MM.1S (cell line): ENCODE results near the gene INSM2.

ENCODE experiments used
- EZH2 ChIP-seq: fragments of 300-600 bp; sonication (generic); optimal IDR thresholded peaks from 2 replicates; pipeline ENCODE3; 2017; ENCODE audit warnings: low read depth, mild to moderate bottlenecking, antibody characterized with exemption, low read length, mixed read lengths
- TF ChIP-seq, protein P1 (sequence below): fragments of 300-600 bp; sonication (generic); IDR thresholded peaks from 2 replicates; pipeline ENCODE4 v1.5.1; 2016; ENCODE audit warnings: antibody characterized with exemption, low read length, mixed read lengths

- TF ChIP-seq, protein P1, sequence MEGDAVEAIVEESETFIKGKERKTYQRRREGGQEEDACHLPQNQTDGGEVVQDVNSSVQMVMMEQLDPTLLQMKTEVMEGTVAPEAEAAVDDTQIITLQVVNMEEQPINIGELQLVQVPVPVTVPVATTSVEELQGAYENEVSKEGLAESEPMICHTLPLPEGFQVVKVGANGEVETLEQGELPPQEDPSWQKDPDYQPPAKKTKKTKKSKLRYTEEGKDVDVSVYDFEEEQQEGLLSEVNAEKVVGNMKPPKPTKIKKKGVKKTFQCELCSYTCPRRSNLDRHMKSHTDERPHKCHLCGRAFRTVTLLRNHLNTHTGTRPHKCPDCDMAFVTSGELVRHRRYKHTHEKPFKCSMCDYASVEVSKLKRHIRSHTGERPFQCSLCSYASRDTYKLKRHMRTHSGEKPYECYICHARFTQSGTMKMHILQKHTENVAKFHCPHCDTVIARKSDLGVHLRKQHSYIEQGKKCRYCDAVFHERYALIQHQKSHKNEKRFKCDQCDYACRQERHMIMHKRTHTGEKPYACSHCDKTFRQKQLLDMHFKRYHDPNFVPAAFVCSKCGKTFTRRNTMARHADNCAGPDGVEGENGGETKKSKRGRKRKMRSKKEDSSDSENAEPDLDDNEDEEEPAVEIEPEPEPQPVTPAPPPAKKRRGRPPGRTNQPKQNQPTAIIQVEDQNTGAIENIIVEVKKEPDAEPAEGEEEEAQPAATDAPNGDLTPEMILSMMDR = no peak
- no peak for TF ChIP-seq EZH2
Measured at GRCh38 chr14:35504260-35504659, 29.7 kb upstream of the INSM2 start.
